Measurements from ENCODE around the gene GMEB2. TPM values are rescaled to one million over a fixed set of nuclear protein-coding genes. Genes with fewer than 3 reads are reported as not detected.
A peak's percentile ranks its signal among the peaks of the same experiment; 100 is the strongest.

The GMEB2 gene
- total and polyA plus RNA-seq, 10 of the 15 experiments (the other 5 are each of a cell fraction or from before 2014, with no cell fraction given) = 0.08 to 15.1 (median 6.9) TPM

- no peak for TF ChIP-seq E2F4 (IDR thresholded peaks at IDR 0.05; ENCODE audit: low read depth, low read length)
Observed at GRCh38 chr20:63628246-63628975, 1.5 kb upstream of the GMEB2 start (continued).

- peaks cover 8% of the 10 kb centered on the region for H3K4me1 ChIP-seq (ENCODE audit: control insufficient read depth, insufficient read depth, low read length)
- 3% methylated on average over 12 of the region's 28 CpGs for WGBS (ENCODE audit: insufficient coverage, insufficient replicate concordance, low lambda C conversion rate, missing lambda C conversion rate)
- ChIA-PET RAD21 (ENCODE audit: unreplicated experiment) (interaction anchor here (0.6 to 1.7 kb wide), 5 partner anchors 14 to 268 kb away, joined by 3 to 33 read pairs (median 4); partner anchors contain the start of gene HELZ2), SMC1A (ENCODE audit: uncharacterized antibody, unreplicated experiment) (interaction anchor here (0.6 to 1.1 kb wide), 2 partner anchors 14 to 29 kb away, joined by 3 to 10 read pairs; no protein-coding TSS in a partner anchor), POLR2A (interaction anchor here (1.2 to 1.9 kb wide), 6 partner anchors 9 to 88 kb away, joined by 3 to 17 read pairs (median 5); partner anchors contain the start of gene RTEL1), CTCF (interaction anchor here (1.3 kb wide), 1 partner anchor 14 kb away, joined by 4 read pairs; no protein-coding TSS in a partner anchor)
- H3K27ac ChIP-seq (ENCODE audit: control insufficient read depth, insufficient read depth) = peak overlapping the region; percentile 73
- peak overlapping the region; percentile 77 for H2AFZ ChIP-seq (ENCODE audit: control insufficient read depth, low read depth, low read length)
- H3K4me3 ChIP-seq = peak overlapping the region; percentile 94
- H3K9ac ChIP-seq (ENCODE audit: control insufficient read depth, insufficient read depth, low read length) = peak overlapping the region; percentile 72
- no peaks in the 10 kb centered on the region for H4K20me1 ChIP-seq (ENCODE audit: control insufficient read depth, insufficient read depth)
- TF ChIP-seq NRF1 (conservative IDR thresholded peaks at IDR 0.05; ENCODE audit: low read depth, low read length) (no peak), PML (IDR thresholded peaks at IDR 0.05; ENCODE audit: low read length) (no peak), TAF1 (IDR thresholded peaks at IDR 0.05; ENCODE audit: borderline replicate concordance, low read depth, low read length) (no peak), GABPA (IDR thresholded peaks at IDR 0.05; ENCODE audit: low read depth) (no peak), ZNF687 (IDR thresholded peaks at IDR 0.05) (no peak), NR2C2 (IDR thresholded peaks at IDR 0.05; ENCODE audit: borderline replicate concordance, control insufficient read depth, insufficient read length, low read depth) (no peak), IRF3 (IDR thresholded peaks at IDR 0.05) (no peak), TCF3 (IDR thresholded peaks at IDR 0.05; ENCODE audit: borderline replicate concordance, insufficient read depth, low read depth, low read length) (no peak), SIX5 (IDR thresholded peaks at IDR 0.05; ENCODE audit: low read depth, low read length, severe bottlenecking) (no peak), FOXM1 (IDR thresholded peaks at IDR 0.05; ENCODE audit: low read depth, low read length) (no peak), BCL11A (IDR thresholded peaks at IDR 0.05; ENCODE audit: low read depth, low read length) (no peak), SREBF1 (IDR thresholded peaks at IDR 0.05; ENCODE audit: low read length) (no peak), CHD4 (IDR thresholded peaks at IDR 0.05) (no peak)
- H3K79me2 ChIP-seq (ENCODE audit: control insufficient read depth, insufficient read depth, low read length) = peaks cover 43% of the 10 kb centered on the region
- H3K9me3 ChIP-seq (replicated peaks; ENCODE audit: control insufficient read depth, insufficient read depth, low read length) = no peaks in the 10 kb centered on the region
- no TSS peak for BruUV-seq (replicated peaks)
- DNase-seq (ENCODE audit: low read depth, low spot score) (no peak), ATAC-seq (peak; percentile 40), FAIRE-seq (no peak)
- peak overlapping the region; percentile 99 for H3K4me2 ChIP-seq (ENCODE audit: control insufficient read depth, insufficient read depth)
- H3K36me3 ChIP-seq (ENCODE audit: control insufficient read depth in 2 of 2, insufficient read depth in 2 of 2, low read length in 1 of 2) = no peaks in the 10 kb centered on the region
- intact Hi-C loops (cut with micrococcal nuclease; ENCODE audit: unreplicated experiment) (loop anchor here (1.0 to 5.0 kb wide), 2 partner anchors 73 to 90 kb away; partner anchors contain the start of genes FNDC11 and PTK6), in situ Hi-C loops (cut with MboI) (no loop called here)
- H3K27me3 ChIP-seq (replicated peaks in 1 of 2; ENCODE audit: control insufficient read depth in 2 of 2, insufficient read depth in 2 of 2, low read length in 1 of 2) = no peaks in the 10 kb centered on the region
Observed at GRCh38 chr20:63627751-63628245, 897 bp upstream of the GMEB2 start.
